SK-N-MC (cell line): ENCODE results near the gene SSBP1.

ENCODE experiments used
- EZH2 ChIP-seq: fragments of 200-600 bp; sonication (generic); IDR thresholded peaks from one replicate; pipeline ENCODE4 v1.6.1; 2017; ENCODE audit warnings: antibody characterized with exemption
- POLR2AphosphoS5 ChIP-seq: IDR thresholded peaks from 2 replicates; pipeline ENCODE4 v1.6.1; 2012; ENCODE audit warnings: mild to moderate bottlenecking, low read depth, low read length, borderline replicate concordance

DNA sequence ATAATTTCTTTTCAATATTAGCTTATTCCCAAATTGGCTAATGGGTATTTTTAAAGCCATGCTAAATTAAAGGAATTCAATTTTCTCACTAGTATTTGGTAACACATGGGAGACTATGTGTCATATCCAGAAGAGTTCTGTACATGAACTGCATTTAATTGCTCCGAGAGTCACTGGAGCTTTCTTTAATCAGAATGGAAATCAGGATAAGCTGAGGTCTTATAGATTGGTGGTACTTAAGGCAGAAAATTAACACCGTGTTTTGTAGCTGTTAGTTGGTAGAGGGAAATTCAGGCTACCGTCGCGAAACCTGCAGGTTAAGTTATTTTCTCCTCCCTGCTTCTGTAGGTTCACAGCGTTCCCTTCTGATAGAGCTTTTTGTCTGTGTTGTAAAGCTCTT lies 29.8 kb upstream of the SSBP1 start, which contains the start of gene WEE2:
- no peak for TF ChIP-seq POLR2AphosphoS5
- TF ChIP-seq EZH2 = no peak
